A549 treated with AZD9567 at 1 μM for 4 hours (cell line): Measurements from ENCODE around the gene LDOC1. TPM values are rescaled to one million over a fixed set of nuclear protein-coding genes. Genes with fewer than 3 reads are reported as not detected.

Source experiments
- total RNA-seq: library from RNA; stranded (reverse); fragments of 200-300 nt; extraction: Qiagen RNA extraction; gene quantifications from 5 replicates; pipeline ENCODE4 v1.2.3, GENCODE V29; 2022; ENCODE audit not compliant: insufficient read depth

LDOC1 gene
- 69.5 to 99.9 TPM (median 91.3 TPM) in 5 replicates for total RNA-seq

GRCh38 chrX:141176586-141177451, at the start of gene LDOC1:
Gene LDOC1 (minus strand): TSS chrX:141177129. CDS start chrX:141177021, 108 bp downstream.

Other genes starting within 250 kb of the LDOC1 start
- 1.7 to 2.6 TPM (median 2.5 TPM) in 4 of 5 replicates, not detected in the other for gene SPANXB1, start 174.5 kb downstream of the LDOC1 start, total RNA-seq
- 0.41 to 0.89 TPM (median 0.58 TPM) in 4 of 5 replicates, not detected in the other for gene SPANXC, start 65.4 kb upstream of the LDOC1 start, total RNA-seq